Measurements from ENCODE around the gene FGD2.

FGD2 gene

GRCh38 chr6:37005061-37005810, at the start of gene FGD2:
TSS of gene FGD2 (plus strand) at chr6:37005655. CDS start at chr6:37005818, 163 bp downstream.
- DNase-seq, result no peak

GRCh38 chr6:36955671-36956445, 49.6 kb upstream of the FGD2 start:
- no peak for DNase-seq

GRCh38 chr6:36956446-36956820, 49.0 kb upstream of the FGD2 start:
- no peak for DNase-seq

- no peak for DNase-seq
These were observed 47.6 kb upstream of the FGD2 start for GRCh38 chr6:36957773-36958271.

- DNase-seq, result no peak
These were observed 46.5 kb upstream of the FGD2 start for GRCh38 chr6:36958775-36959554.

- DNase-seq, result no peak
These were observed 45.8 kb upstream of the FGD2 start for GRCh38 chr6:36959555-36960250.

- DNase-seq, result no peak
These were observed 43.7 kb upstream of the FGD2 start for GRCh38 chr6:36961441-36962435.

- no peak for DNase-seq
These were observed 42.6 kb upstream of the FGD2 start for GRCh38 chr6:36962874-36963273.

GRCh38 chr6:36963451-36964290, 41.8 kb upstream of the FGD2 start:
- no peak for DNase-seq

GRCh38 chr6:36964349-36964748, 41.1 kb upstream of the FGD2 start:
- no peak for DNase-seq

- DNase-seq, result no peak
These were observed 40.5 kb upstream of the FGD2 start for GRCh38 chr6:36964908-36965307.

GRCh38 chr6:36967301-36967700, 38.2 kb upstream of the FGD2 start:
- DNase-seq, result no peak

GRCh38 chr6:36967757-36968156, 37.7 kb upstream of the FGD2 start:
- no peak for DNase-seq

- no peak for DNase-seq
These were observed 37.0 kb upstream of the FGD2 start for GRCh38 chr6:36968266-36968977.

GRCh38 chr6:36969240-36969691, 36.2 kb upstream of the FGD2 start:
- DNase-seq, result no peak

GRCh38 chr6:36969988-36970891, 35.2 kb upstream of the FGD2 start:
- DNase-seq, result no peak

GRCh38 chr6:36970892-36971842, 34.3 kb upstream of the FGD2 start:
- DNase-seq, result no peak
